Measurements from ENCODE around the gene SYPL2. TPM values are rescaled to one million over a fixed set of nuclear protein-coding genes. Genes with fewer than 3 reads are reported as not detected.

SYPL2 gene
- total and polyA plus RNA-seq, 2 of the 8 experiments (the other 6 are each of a cell fraction or from before 2014, with no cell fraction given) = 1.5 TPM

- ChIA-PET POLR2A (ENCODE audit: partially characterized antibody) (no interaction called here), CTCF (ENCODE audit: partially characterized antibody) (interaction anchor here (0.6 to 43.7 kb wide), 4 partner anchors 19 to 164 kb away, joined by 3 to 1755 read pairs (median 334); partner anchors contain the start of genes ATXN7L2, CYB561D1 and GPR61)
- Histone ChIP-seq H3K27ac (ENCODE audit: low read depth, low read length) (no peak overlapping the region), H3K9ac (replicated peaks in 1 of 4; ENCODE audit: extremely low read depth in 1 of 4, low read depth in 3 of 4, low read length in 3 of 4) (no peak overlapping the region), H3K4me3 (ENCODE audit: extremely low read depth in 1 of 4, insufficient read depth in 2 of 4, low read depth in 3 of 4, low read length in 4 of 4) (no peak overlapping the region), H3K23me2 (ENCODE audit: low read depth, low read length) (peaks cover 6% of the 10 kb centered on the region), H2BK5ac (ENCODE audit: low read depth, low read length) (no peak overlapping the region), H4K8ac (ENCODE audit: extremely low read depth, insufficient read depth, low read length) (no peak overlapping the region), H2AK5ac (ENCODE audit: low read depth, low read length) (no peak overlapping the region), H3K4me1 (replicated peaks in 1 of 4; ENCODE audit: control insufficient read depth in 3 of 4, insufficient read depth in 4 of 4, low read length in 3 of 4) (peaks cover 0 to 5% (median 3%) of the 10 kb centered on the region in 4 experiments; a peak in 1 of 7 replicates), H3K9me3 (ENCODE audit: insufficient read depth in 2 of 2, low read depth in 1 of 2, low read length in 1 of 2) (no peaks in the 10 kb centered on the region), H3K14ac (ENCODE audit: insufficient read length) (no peak overlapping the region), H3K18ac (ENCODE audit: extremely low read depth, low read length) (no peak overlapping the region), H3K79me1 (ENCODE audit: low read depth, low read length) (no peaks in the 10 kb centered on the region), H3K79me2 (ENCODE audit: control insufficient read depth in 1 of 2, insufficient read depth in 2 of 2, low read length in 2 of 2) (no peaks in the 10 kb centered on the region), H3K36me3 (ENCODE audit: control insufficient read depth in 2 of 4, insufficient read depth in 4 of 4, low read length in 3 of 4) (no peaks in the 10 kb centered on the region), H3K4me2 (ENCODE audit: insufficient read depth in 1 of 2, low read depth in 2 of 2, low read length in 2 of 2) (no peak overlapping the region), H4K20me1 (replicated peaks in 1 of 2; ENCODE audit: control insufficient read depth in 1 of 2, insufficient read depth in 2 of 2, low read length in 2 of 2) (no peaks in the 10 kb centered on the region), H3K56ac (replicated peaks; ENCODE audit: insufficient read length, low read depth, low read length) (no peak overlapping the region), H4K91ac (replicated peaks; ENCODE audit: insufficient read length, low read length) (no peak overlapping the region), H2BK15ac (ENCODE audit: low read length) (no peak overlapping the region), H3K4ac (replicated peaks; ENCODE audit: insufficient read length, low read depth, low read length) (no peak overlapping the region), H3K27me3 (replicated peaks in 1 of 4; ENCODE audit: control insufficient read depth in 3 of 4, extremely low read depth in 1 of 4, insufficient read depth in 3 of 4, low read length in 3 of 4) (peaks cover 0 to 15% (median 7%) of the 10 kb centered on the region in 4 experiments; a peak in 6 of 7 replicates), H2BK20ac (ENCODE audit: low read length) (no peak overlapping the region), H2BK12ac (ENCODE audit: low read depth, low read length) (no peak overlapping the region), H2AFZ (ENCODE audit: low read length) (no peak overlapping the region), H3K23ac (ENCODE audit: insufficient read length) (no peak overlapping the region), H2BK120ac (replicated peaks; ENCODE audit: low read depth, low read length) (no peak overlapping the region), H4K5ac (ENCODE audit: insufficient read length, low read depth, low read length) (no peak overlapping the region)
- FAIRE-seq (no peak), DNase-seq (ENCODE audit: low read depth in 1 of 2, low spot score in 2 of 2) (no peak)
- 95% methylated on average over 3 of the region's 3 CpGs; no CpG with 5 or more reads in 1 of the 2 experiments for WGBS, 2 experiments (ENCODE audit: extremely low coverage in 1 of 2, insufficient coverage in 1 of 2, insufficient read length in 1 of 2, insufficient replicate concordance in 2 of 2, low coverage in 1 of 2, low lambda C conversion rate in 2 of 2, missing lambda C conversion rate in 1 of 2)
- TF ChIP-seq RAD21 (IDR thresholded peaks at IDR 0.05 in 1 of 2, conservative IDR thresholded peaks at IDR 0.05 in 1 of 2; ENCODE audit: low read depth in 2 of 2, low read length in 2 of 2) = no peak
- TF ChIP-seq KDM4A (IDR thresholded peaks at IDR 0.05; ENCODE audit: low read depth, low read length, severe bottlenecking) = no peak
- no peak for TF ChIP-seq RXRA (IDR thresholded peaks at IDR 0.05; ENCODE audit: insufficient read depth, low read depth, low read length)
- no peak for TF ChIP-seq ZNF274 (IDR thresholded peaks at IDR 0.05; ENCODE audit: borderline replicate concordance, extremely low read depth, low read length)
- no peak for TF ChIP-seq NRF1 (IDR thresholded peaks at IDR 0.05; ENCODE audit: low read depth, low read length)
- no peak for TF ChIP-seq TEAD4 (IDR thresholded peaks at IDR 0.05; ENCODE audit: low read depth, low read length)
- TF ChIP-seq SIX5 (IDR thresholded peaks at IDR 0.05; ENCODE audit: low read depth, low read length) = no peak
- no peak for TF ChIP-seq USF2 (IDR thresholded peaks at IDR 0.05; ENCODE audit: low read length)
- TF ChIP-seq FOSL1 (IDR thresholded peaks at IDR 0.05; ENCODE audit: insufficient read depth, low read depth, low read length) = no peak
- TF ChIP-seq CHD1 (IDR thresholded peaks at IDR 0.05; ENCODE audit: low read depth, low read length) = no peak
- TF ChIP-seq ATF3 (IDR thresholded peaks at IDR 0.05; ENCODE audit: insufficient read depth, low read depth, low read length) = no peak
- no peak for TF ChIP-seq POLR2A (IDR thresholded peaks at IDR 0.05; ENCODE audit: control extremely low read depth in 1 of 2, low read depth in 2 of 2, low read length in 2 of 2)
- TF ChIP-seq EZH2 (IDR thresholded peaks at IDR 0.05; ENCODE audit: low read depth, low read length, severe bottlenecking) = no peak
Measured at GRCh38 chr1:109514846-109515245, 48.5 kb downstream of the SYPL2 start.
